ENCODE data around the gene UPF1. TPM values are rescaled to one million over a fixed set of nuclear protein-coding genes. Genes with fewer than 3 reads are reported as not detected.
A peak's percentile ranks its signal among the peaks of the same experiment; 100 is the strongest.

The UPF1 gene
- total and polyA plus RNA-seq, 2 of the 13 experiments (the other 11 are each of a cell fraction or from before 2014, with no cell fraction given) = 16.9 to 41.8 TPM

DNA sequence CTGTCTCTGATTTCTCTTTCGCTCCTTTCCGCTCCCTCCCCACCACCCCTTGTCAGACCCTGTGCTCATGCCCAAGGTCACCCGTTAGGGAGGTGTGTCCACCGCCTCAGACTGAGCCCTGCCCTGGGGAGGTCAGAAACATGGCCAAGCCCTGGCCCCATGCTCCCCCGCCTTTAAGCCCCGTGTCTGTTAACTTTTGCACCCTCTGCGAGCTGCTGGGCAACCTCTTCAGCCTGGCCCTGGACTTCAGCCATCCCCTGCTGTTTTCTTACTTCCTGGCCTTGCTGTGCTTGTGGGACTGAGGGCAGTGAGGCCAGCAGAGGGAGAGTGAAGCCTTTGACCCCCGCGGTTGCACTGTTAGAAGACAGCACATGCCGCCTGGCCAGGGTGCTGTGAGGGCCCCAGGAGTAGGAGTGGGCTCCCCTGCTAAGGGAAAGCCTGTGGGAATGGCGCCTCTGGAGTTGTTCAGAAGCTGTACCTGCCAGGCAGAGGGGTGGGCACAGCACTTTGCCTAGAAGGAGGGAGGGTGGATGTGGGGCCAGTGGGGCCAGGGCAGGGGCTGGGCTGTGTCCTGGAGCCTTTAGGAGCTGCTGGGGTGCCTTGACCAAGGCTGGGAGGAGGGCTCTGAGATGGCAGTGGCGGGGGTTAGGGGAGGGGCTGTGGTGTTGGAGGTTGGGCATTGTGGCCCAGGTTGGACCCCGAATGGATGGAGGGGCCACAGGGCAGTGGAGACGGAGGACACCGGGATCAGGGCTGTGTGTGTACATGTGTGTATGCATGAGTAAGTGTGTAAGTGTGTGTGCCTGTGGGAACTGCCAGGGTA, 7.9 kb downstream of the UPF1 start (continued):
- TF ChIP-seq, protein P1, sequence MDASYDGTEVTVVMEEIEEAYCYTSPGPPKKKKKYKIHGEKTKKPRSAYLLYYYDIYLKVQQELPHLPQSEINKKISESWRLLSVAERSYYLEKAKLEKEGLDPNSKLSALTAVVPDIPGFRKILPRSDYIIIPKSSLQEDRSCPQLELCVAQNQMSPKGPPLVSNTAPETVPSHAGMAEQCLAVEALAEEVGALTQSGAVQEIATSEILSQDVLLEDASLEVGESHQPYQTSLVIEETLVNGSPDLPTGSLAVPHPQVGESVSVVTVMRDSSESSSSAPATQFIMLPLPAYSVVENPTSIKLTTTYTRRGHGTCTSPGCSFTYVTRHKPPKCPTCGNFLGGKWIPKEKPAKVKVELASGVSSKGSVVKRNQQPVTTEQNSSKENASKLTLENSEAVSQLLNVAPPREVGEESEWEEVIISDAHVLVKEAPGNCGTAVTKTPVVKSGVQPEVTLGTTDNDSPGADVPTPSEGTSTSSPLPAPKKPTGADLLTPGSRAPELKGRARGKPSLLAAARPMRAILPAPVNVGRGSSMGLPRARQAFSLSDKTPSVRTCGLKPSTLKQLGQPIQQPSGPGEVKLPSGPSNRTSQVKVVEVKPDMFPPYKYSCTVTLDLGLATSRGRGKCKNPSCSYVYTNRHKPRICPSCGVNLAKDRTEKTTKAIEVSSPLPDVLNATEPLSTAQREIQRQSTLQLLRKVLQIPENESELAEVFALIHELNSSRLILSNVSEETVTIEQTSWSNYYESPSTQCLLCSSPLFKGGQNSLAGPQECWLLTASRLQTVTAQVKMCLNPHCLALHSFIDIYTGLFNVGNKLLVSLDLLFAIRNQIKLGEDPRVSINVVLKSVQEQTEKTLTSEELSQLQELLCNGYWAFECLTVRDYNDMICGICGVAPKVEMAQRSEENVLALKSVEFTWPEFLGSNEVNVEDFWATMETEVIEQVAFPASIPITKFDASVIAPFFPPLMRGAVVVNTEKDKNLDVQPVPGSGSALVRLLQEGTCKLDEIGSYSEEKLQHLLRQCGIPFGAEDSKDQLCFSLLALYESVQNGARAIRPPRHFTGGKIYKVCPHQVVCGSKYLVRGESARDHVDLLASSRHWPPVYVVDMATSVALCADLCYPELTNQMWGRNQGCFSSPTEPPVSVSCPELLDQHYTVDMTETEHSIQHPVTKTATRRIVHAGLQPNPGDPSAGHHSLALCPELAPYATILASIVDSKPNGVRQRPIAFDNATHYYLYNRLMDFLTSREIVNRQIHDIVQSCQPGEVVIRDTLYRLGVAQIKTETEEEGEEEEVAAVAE (CRISPR knock-in tag; IDR thresholded peaks at IDR 0.05; ENCODE audit: borderline replicate concordance) = no peak
- no peak for TF ChIP-seq ZNF724P (CRISPR knock-in tag; IDR thresholded peaks at IDR 0.05; ENCODE audit: borderline replicate concordance)
- no peak for TF ChIP-seq ZNF780A (CRISPR knock-in tag; IDR thresholded peaks at IDR 0.05)
- peak; percentile 99 for TF ChIP-seq ZNF292 (CRISPR knock-in tag; IDR thresholded peaks at IDR 0.05; ENCODE audit: borderline replicate concordance, low read depth)
- TF ChIP-seq ZNF3 (CRISPR knock-in tag; IDR thresholded peaks at IDR 0.05) = no peak
- TF ChIP-seq ZNF510 (CRISPR knock-in tag; IDR thresholded peaks at IDR 0.05; ENCODE audit: low read depth) = no peak
- 0 out of 2 replicates have a peak, but pooled peaks have one; percentile 40 for TF ChIP-seq ZNF766 (CRISPR knock-in tag; IDR thresholded peaks at IDR 0.05; ENCODE audit: borderline replicate concordance)
- peak; percentile 33; the same call in 1 of the 2 replicates for TF ChIP-seq ZSCAN29 (CRISPR knock-in tag; conservative IDR thresholded peaks at IDR 0.05)
- TF ChIP-seq ZNF335 (CRISPR knock-in tag; IDR thresholded peaks at IDR 0.05) = no peak
- no peak for TF ChIP-seq HCFC1 (IDR thresholded peaks at IDR 0.05; ENCODE audit: low read depth, low read length)
- TF ChIP-seq ZNF432 (CRISPR knock-in tag; IDR thresholded peaks at IDR 0.05; ENCODE audit: borderline replicate concordance) = no peak
- TF ChIP-seq, protein P2, sequence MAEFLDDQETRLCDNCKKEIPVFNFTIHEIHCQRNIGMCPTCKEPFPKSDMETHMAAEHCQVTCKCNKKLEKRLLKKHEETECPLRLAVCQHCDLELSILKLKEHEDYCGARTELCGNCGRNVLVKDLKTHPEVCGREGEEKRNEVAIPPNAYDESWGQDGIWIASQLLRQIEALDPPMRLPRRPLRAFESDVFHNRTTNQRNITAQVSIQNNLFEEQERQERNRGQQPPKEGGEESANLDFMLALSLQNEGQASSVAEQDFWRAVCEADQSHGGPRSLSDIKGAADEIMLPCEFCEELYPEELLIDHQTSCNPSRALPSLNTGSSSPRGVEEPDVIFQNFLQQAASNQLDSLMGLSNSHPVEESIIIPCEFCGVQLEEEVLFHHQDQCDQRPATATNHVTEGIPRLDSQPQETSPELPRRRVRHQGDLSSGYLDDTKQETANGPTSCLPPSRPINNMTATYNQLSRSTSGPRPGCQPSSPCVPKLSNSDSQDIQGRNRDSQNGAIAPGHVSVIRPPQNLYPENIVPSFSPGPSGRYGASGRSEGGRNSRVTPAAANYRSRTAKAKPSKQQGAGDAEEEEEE (CRISPR knock-in tag; IDR thresholded peaks at IDR 0.05; ENCODE audit: borderline replicate concordance) = no peak; the same call in 1 of the 2 replicates
- TF ChIP-seq PITX1 (CRISPR knock-in tag; IDR thresholded peaks at IDR 0.05) = peak; percentile 95
- TF ChIP-seq SIN3B (IDR thresholded peaks at IDR 0.05; ENCODE audit: low read length) = no peak
- no peak for TF ChIP-seq LBX2 (CRISPR knock-in tag; IDR thresholded peaks at IDR 0.05; ENCODE audit: borderline replicate concordance)
- peak; percentile 80; the same call in 1 of the 2 replicates for TF ChIP-seq ZMAT3 (CRISPR knock-in tag; conservative IDR thresholded peaks at IDR 0.05)
- peak; percentile 99 for TF ChIP-seq BHLHE40 (IDR thresholded peaks at IDR 0.05; ENCODE audit: low read length)
- no peak for TF ChIP-seq ZBTB2 (CRISPR knock-in tag; IDR thresholded peaks at IDR 0.05; ENCODE audit: low read depth)
- TF ChIP-seq PATZ1 (CRISPR knock-in tag; IDR thresholded peaks at IDR 0.05) = peak; percentile 96

All from HepG2 (cell line).